ENCODE results near the gene LCMT1. TPM values are rescaled to one million over a fixed set of nuclear protein-coding genes. Genes with fewer than 3 reads are reported as not detected.
A peak's percentile ranks its signal among the peaks of the same experiment; 100 is the strongest.

The LCMT1 gene
- total RNA-seq, 2 experiments from 2014 or later, result 34.7 to 35.3 TPM

DNA sequence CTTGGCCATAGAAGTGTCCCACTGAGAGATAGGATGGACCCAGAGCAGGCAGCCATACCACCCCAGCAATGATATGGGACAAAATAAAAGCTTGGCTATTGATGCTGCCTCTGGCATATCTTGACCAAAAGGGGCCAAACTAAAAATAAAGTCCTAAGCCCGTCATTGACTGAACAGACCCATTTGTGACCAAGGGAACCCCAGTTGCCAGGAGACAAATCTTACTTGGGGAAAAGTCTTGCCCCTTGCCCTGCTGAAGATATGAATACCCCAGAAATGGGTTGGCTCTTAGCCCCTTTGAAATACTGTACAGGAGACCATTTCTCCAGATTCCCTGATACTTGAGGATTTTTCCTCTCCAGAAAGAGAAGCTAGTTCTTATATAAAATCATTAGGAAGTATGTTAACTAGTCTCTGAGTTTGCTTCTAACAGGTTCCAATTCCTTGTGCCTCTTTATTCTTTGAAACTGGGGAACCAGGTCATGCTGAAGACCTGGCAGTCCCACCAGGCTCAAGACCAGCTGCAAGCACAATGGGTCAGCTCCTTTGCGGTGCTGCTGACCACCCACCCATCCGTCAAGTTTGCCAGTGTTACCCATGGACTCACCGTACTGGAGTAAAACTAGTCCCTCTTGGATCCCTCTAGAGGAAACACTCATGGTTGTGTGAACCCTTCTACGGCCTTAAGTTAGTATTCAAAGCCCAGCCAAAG is 31.0 kb upstream of the LCMT1 start:
- CTCF ChIA-PET, result interaction anchor here (1.0 to 1.1 kb wide), 2 partner anchors 9 to 14 kb away, joined by 3 read pairs; no protein-coding TSS in a partner anchor
- H3K27ac Mint-ChIP-seq, result no peak overlapping the region
- no peak for DNase-seq
- intact Hi-C loops (cut with micrococcal nuclease), result no loop called here
- no peaks in the 10 kb centered on the region for H3K9me3 Mint-ChIP-seq
- no peaks in the 10 kb centered on the region for H3K27me3 Mint-ChIP-seq (ENCODE audit: low read depth)
- no peak overlapping the region for H3K4me3 Mint-ChIP-seq
- H3K36me3 Mint-ChIP-seq (ENCODE audit: low read depth), result no peaks in the 10 kb centered on the region
- no peaks in the 10 kb centered on the region for H3K4me1 Mint-ChIP-seq (ENCODE audit: low read depth)

DNA sequence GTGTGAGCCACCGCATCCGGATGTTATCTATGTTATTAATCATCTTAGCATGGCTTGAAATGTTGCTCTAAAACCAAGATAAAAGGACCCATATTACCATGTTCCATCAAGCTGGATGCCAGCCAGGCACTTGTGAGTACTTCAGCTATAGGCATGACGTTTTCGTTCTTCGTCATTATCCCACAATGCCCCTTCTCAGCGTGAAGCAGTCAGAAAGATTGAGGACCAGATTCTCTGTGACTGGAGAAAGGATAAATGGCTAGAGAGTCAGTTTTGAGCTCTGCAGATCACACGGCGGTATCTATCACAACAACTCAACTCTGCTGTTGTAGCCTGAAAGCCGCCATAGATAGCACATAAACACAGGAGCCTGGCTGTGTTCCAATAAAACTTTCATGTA is 29.8 kb upstream of the LCMT1 start:
- CTCF ChIA-PET, result interaction anchor here (1.0 kb wide), 1 partner anchor 13 kb away, joined by 3 read pairs; no protein-coding TSS in a partner anchor
- no peaks in the 10 kb centered on the region for H3K4me1 Mint-ChIP-seq (ENCODE audit: low read depth)
- DNase-seq, result no peak
- H3K27ac Mint-ChIP-seq, result no peak overlapping the region
- no peak overlapping the region for H3K4me3 Mint-ChIP-seq
- no peaks in the 10 kb centered on the region for H3K36me3 Mint-ChIP-seq (ENCODE audit: low read depth)
- intact Hi-C loops (cut with micrococcal nuclease), result no loop called here
- H3K9me3 Mint-ChIP-seq, result no peaks in the 10 kb centered on the region
- no peaks in the 10 kb centered on the region for H3K27me3 Mint-ChIP-seq (ENCODE audit: low read depth)

DNA sequence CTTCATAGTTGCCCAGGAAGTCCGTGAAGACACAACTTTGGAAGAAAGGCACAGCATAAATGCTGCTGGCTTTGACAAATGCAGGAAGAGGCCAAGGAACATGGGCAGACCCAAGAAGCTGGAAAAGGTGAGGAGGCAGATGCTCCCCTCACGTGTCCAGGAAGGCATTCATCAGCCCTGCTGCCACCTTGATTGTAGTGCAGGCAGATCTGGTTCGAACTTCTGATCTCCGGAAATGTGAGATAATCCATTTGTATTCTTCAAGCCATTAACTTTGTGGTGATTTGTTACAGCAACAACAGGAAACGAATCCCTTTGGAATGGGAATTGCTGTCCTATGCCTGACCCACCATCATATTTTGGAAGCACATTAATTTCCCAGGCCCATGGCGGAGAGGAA is 28.5 kb upstream of the LCMT1 start:
- no peaks in the 10 kb centered on the region for H3K36me3 Mint-ChIP-seq (ENCODE audit: low read depth)
- intact Hi-C loops (cut with micrococcal nuclease), result no loop called here
- CTCF ChIA-PET, result no interaction called here
- no peak overlapping the region for H3K27ac Mint-ChIP-seq
- H3K4me1 Mint-ChIP-seq (ENCODE audit: low read depth), result no peaks in the 10 kb centered on the region
- no peak overlapping the region for H3K4me3 Mint-ChIP-seq
- no peaks in the 10 kb centered on the region for H3K9me3 Mint-ChIP-seq
- no peak for DNase-seq
- no peaks in the 10 kb centered on the region for H3K27me3 Mint-ChIP-seq (ENCODE audit: low read depth)

DNA sequence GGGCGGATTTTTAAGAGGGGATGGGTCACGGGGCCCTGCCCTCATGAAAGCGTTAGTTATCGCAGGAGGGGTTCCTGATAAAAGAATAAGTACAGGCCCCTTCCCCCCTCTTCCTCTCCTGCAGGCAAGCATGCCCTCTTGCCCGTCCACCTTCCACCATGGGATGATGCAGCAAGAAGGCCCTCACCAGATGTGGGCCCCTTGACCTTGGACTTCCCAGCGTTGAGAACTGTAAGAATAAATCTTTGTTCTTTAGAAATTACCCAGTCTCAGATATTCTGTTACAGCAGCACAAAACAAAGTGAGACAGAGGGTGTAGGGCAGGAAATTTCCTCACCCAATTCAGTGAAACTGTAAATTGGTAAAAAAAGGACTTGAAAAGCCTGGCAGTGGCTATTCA is 27.8 kb upstream of the LCMT1 start:
- H3K36me3 Mint-ChIP-seq (ENCODE audit: low read depth), result no peaks in the 10 kb centered on the region
- CTCF ChIA-PET, result no interaction called here
- no peaks in the 10 kb centered on the region for H3K9me3 Mint-ChIP-seq
- no peaks in the 10 kb centered on the region for H3K4me1 Mint-ChIP-seq (ENCODE audit: low read depth)
- intact Hi-C loops (cut with micrococcal nuclease), result no loop called here
- H3K27ac Mint-ChIP-seq, result no peak overlapping the region
- no peak for DNase-seq
- no peak overlapping the region for H3K4me3 Mint-ChIP-seq
- no peaks in the 10 kb centered on the region for H3K27me3 Mint-ChIP-seq (ENCODE audit: low read depth)

DNA sequence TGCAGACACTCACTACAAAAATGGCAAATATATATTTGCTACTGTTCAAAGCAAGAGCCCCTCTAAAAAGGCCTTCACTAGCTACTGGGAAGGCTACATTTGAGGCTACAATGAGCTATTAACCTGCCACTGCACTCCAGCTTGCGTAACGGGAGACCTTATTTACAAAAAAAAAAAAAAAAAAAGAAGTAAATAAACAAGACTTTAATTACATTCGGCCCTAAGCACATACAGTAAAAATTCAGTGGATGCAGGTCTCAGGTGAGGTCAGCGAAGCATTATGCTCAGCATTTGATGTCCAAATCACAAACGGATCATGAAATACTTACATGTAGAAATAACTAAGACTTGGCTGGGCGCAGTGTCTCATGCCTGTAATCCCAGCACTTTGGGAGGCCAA is 26.7 kb upstream of the LCMT1 start:
- Mint-ChIP-seq H3K27ac (no peak overlapping the region), H3K9me3 (no peaks in the 10 kb centered on the region)
- CTCF ChIA-PET, result interaction anchor here (0.6 to 0.7 kb wide), 2 partner anchors 16 to 1329 kb away, joined by 3 read pairs; no protein-coding TSS in a partner anchor

DNA sequence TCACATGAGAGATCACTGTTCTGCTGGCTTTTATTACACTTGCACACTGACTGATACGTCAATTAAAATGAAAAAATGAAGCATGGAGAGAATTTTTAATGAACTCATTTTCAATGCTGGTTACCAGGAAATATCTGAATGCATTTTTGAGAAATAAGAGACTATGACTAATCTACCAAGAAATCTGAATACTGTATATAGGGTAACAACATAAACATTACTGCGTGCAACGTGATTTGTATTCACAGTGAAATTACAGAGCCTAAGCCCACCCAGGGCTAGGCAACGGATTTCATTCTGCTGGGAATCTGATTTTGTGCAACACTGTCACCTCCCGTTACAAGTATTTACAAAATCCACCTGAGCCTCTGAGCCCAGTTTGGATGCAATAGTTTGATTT is 23.8 kb upstream of the LCMT1 start:
- H3K4me1 Mint-ChIP-seq (ENCODE audit: low read depth), result peaks cover 12% of the 10 kb centered on the region
- no peak overlapping the region for H3K4me3 Mint-ChIP-seq
- DNase-seq, result no peak
- intact Hi-C loops (cut with micrococcal nuclease), result no loop called here
- peaks cover 2% of the 10 kb centered on the region for H3K36me3 Mint-ChIP-seq (ENCODE audit: low read depth)
- no peaks in the 10 kb centered on the region for H3K27me3 Mint-ChIP-seq (ENCODE audit: low read depth)
- H3K27ac Mint-ChIP-seq, result no peak overlapping the region
- H3K9me3 Mint-ChIP-seq, result no peaks in the 10 kb centered on the region
- CTCF ChIA-PET, result interaction anchor here (0.6 kb wide), 1 partner anchor 572 kb away, joined by 3 read pairs; no protein-coding TSS in a partner anchor

More for the DNA sequence above, 26.7 kb upstream of the LCMT1 start:
- no peaks in the 10 kb centered on the region for H3K27me3 Mint-ChIP-seq (ENCODE audit: low read depth)
- intact Hi-C loops (cut with micrococcal nuclease), result no loop called here
- no peaks in the 10 kb centered on the region for H3K4me1 Mint-ChIP-seq (ENCODE audit: low read depth)
- no peak for DNase-seq
- H3K4me3 Mint-ChIP-seq, result no peak overlapping the region
- no peaks in the 10 kb centered on the region for H3K36me3 Mint-ChIP-seq (ENCODE audit: low read depth)

DNA sequence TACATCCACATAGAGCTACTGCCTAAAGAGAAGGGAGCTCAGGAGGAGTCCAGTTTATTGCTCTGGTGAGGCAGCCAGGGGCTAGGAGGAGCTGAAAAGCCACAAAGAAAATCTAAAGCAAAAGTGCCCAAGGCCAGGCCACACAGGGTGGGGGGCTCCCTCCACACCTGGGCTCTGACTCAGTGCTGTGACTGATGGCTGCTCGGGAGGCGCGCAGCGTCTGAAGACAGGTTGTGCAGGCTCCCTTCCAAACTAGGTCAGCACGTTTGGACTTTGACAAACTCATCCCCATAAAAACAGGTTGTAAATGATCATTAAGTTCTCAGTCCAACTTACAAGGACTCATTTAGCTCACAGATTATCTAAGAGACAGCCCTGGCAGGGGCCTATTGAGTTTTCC is 22.2 kb upstream of the LCMT1 start:
- no peaks in the 10 kb centered on the region for H3K27me3 Mint-ChIP-seq (ENCODE audit: low read depth)
- intact Hi-C loops (cut with micrococcal nuclease), result no loop called here
- no peak overlapping the region for H3K27ac Mint-ChIP-seq
- no peak for DNase-seq
- CTCF ChIA-PET, result interaction anchor here (1.2 to 1.3 kb wide), 3 partner anchors 9 to 136 kb away, joined by 3 to 4 read pairs (median 3); no protein-coding TSS in a partner anchor
- H3K36me3 Mint-ChIP-seq (ENCODE audit: low read depth), result peaks cover 2% of the 10 kb centered on the region
- peaks cover 26% of the 10 kb centered on the region for H3K4me1 Mint-ChIP-seq (ENCODE audit: low read depth)
- no peak overlapping the region for H3K4me3 Mint-ChIP-seq
- H3K9me3 Mint-ChIP-seq, result no peaks in the 10 kb centered on the region

DNA sequence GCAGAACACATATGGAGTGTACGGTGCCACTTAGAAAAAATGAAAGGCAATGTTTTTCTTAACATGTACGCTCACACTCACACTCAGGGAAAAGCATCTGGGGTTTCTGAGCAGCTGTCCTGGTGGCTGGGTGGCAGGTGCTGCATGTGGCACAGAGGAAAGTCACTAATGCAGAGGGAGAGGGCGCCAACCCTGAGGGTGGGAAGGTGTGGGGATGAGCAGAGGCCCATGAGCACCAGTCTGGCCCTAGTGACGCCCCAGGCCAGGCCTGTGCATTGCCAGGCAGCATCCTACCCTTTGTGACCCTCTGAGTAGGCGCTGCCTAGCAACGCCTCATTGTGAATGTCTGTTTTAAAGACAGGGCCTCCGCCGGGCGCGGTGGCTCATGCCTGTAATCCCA is 19.1 kb upstream of the LCMT1 start:
- H3K4me1 Mint-ChIP-seq (ENCODE audit: low read depth), result peaks cover 37% of the 10 kb centered on the region
- no peak overlapping the region for H3K4me3 Mint-ChIP-seq
- no peak for DNase-seq
- peaks cover 2% of the 10 kb centered on the region for H3K36me3 Mint-ChIP-seq (ENCODE audit: low read depth)
- no peaks in the 10 kb centered on the region for H3K9me3 Mint-ChIP-seq
- no peaks in the 10 kb centered on the region for H3K27me3 Mint-ChIP-seq (ENCODE audit: low read depth)
- no peak overlapping the region for H3K27ac Mint-ChIP-seq
- CTCF ChIA-PET, result no interaction called here
- intact Hi-C loops (cut with micrococcal nuclease), result loop anchor here (2.0 kb wide), 2 partner anchors 14 to 26 kb away; no protein-coding TSS in a partner anchor

DNA sequence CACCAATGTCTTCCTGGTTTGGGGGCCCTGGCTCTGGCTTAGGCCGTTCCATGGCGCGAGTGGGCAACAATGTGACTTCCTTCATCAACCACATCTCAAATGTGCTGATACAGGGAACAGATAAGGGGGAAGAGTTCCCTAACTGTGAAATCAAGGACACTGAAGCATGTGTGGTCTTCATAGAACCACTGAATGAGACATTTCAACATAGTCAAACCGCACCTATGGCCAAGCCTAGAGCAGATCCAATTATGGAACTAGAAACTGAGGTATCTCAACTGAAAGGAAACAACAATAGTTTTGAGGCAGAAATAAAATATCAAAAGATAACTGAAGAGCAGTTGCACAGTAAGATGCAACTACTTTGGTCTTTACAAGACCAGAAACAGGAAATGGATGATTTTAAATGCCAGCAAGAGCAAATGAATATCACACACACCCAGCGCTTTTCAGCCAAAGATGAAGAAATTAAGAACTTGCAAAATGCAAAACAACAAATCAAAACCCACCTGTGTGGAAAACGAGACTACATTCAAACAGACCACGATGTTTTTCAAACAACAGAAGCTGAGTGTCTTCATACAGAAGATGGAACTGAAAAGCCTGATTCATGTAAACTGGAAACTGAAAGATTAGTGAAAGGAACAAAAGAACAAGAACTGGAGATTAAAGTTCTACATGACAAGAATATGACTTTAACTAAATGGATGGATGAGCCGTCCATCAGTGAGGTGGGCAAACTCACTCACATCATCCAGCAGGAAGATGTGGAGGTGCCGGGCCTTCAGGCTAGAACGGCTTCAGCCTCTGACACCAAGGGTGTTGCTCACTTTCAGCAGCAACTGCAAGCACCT is 18.1 kb upstream of the LCMT1 start:
- no peaks in the 10 kb centered on the region for H3K27me3 Mint-ChIP-seq (ENCODE audit: low read depth)
- peak overlapping the region; percentile 78 for H3K27ac Mint-ChIP-seq
- intact Hi-C loops (cut with micrococcal nuclease), result loop anchor here (1.0 to 2.0 kb wide), 6 partner anchors 13 to 63 kb away; partner anchors contain the start of gene LCMT1
- CTCF ChIA-PET, result interaction anchor here (0.5 to 1.4 kb wide), 3 partner anchors 13 to 103 kb away, joined by 3 to 6 read pairs (median 5); no protein-coding TSS in a partner anchor
- H3K4me3 Mint-ChIP-seq, result peak overlapping the region; percentile 53
- DNase-seq, result peak; percentile 49
- peaks cover 2% of the 10 kb centered on the region for H3K36me3 Mint-ChIP-seq (ENCODE audit: low read depth)
- peaks cover 37% of the 10 kb centered on the region for H3K4me1 Mint-ChIP-seq (ENCODE audit: low read depth)
- no peaks in the 10 kb centered on the region for H3K9me3 Mint-ChIP-seq

DNA sequence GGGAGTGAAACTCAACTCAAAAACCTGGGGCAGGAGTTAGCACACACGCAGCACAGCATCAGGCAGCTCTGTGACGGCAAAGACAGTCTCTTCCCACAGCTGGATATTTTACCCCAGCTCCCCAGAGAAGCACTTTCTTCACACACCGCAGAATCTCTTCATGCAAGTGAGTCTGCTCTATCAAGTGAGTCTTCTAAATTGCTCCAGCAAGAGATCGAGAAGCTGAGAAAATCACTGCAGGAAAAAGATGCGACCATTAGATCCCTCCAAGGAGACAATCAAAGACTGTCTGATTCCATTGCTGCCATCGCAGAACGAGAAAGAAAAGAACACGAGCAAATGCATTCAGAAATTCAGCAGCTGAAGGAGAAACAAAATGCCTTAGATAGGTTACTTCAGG is 16.9 kb upstream of the LCMT1 start:
- intact Hi-C loops (cut with micrococcal nuclease), result no loop called here
- Mint-ChIP-seq H3K27ac (no peak overlapping the region), H3K9me3 (no peaks in the 10 kb centered on the region), H3K27me3 (ENCODE audit: low read depth) (no peaks in the 10 kb centered on the region), H3K4me3 (no peak overlapping the region), H3K4me1 (ENCODE audit: low read depth) (peaks cover 37% of the 10 kb centered on the region), H3K36me3 (ENCODE audit: low read depth) (peaks cover 2% of the 10 kb centered on the region)
- CTCF ChIA-PET, result interaction anchor here (1.1 to 1.4 kb wide), 2 partner anchors 13 to 38 kb away, joined by 3 to 6 read pairs; no protein-coding TSS in a partner anchor
- no peak for DNase-seq

DNA sequence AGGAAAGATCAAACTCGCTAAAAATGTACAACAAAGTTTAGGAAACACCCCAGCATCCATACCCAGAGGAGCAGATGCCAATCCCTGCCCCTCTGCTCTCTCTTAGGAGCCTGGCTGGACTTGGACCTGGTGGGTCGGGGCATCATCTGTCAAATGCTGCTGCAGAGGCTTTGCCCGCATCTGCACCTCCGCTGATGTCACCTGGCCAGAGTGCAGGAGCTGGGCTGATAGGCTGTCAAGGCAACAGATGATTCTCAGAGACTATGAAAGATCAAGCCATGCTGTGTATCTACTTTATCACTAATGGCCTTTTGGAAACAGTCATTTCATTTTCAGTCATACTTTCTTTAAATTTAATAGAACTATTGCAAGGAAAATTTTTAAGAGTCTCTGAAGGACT is 15.9 kb upstream of the LCMT1 start:
- no peak overlapping the region for H3K4me3 Mint-ChIP-seq
- CTCF ChIA-PET, result no interaction called here
- no peaks in the 10 kb centered on the region for H3K27me3 Mint-ChIP-seq (ENCODE audit: low read depth)
- H3K27ac Mint-ChIP-seq, result no peak overlapping the region
- no peaks in the 10 kb centered on the region for H3K9me3 Mint-ChIP-seq
- H3K36me3 Mint-ChIP-seq (ENCODE audit: low read depth), result peaks cover 2% of the 10 kb centered on the region
- DNase-seq, result no peak
- peaks cover 37% of the 10 kb centered on the region for H3K4me1 Mint-ChIP-seq (ENCODE audit: low read depth)
- intact Hi-C loops (cut with micrococcal nuclease), result no loop called here

DNA sequence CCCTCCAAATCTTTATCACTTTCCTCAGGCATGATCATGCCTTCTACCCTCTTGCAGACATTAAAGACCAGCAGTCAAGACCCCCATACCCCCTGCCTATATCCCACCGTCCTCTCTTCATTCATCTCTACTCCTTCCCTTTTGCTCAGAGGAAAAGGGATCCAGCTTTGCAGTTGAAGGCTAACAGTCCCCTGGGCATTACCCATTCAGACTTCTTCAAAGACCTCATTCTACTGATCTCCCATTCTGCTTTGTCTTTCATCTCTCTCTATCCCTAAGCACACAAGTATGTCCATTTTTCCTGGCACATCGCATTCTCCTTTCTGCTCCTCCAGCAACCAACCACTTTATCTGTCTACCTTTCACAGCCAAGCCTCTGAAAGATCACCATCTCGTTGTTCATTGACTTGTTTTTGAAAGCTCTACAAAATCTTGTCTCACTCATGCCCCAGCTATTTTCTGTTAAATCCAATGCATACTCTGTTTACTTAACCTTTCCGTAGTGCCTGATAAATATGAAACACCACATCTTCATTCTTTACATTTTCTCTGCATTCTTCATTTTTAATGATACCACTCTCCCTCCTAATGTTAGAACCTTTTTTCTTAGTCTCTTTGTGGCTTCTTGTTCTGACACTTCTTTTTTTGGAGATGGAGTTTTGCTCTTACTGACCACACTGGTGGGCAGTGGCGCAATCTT is 14.1 kb upstream of the LCMT1 start:
- Mint-ChIP-seq H3K27ac (no peak overlapping the region), H3K36me3 (ENCODE audit: low read depth) (no peaks in the 10 kb centered on the region), H3K4me1 (ENCODE audit: low read depth) (peaks cover 29% of the 10 kb centered on the region), H3K27me3 (ENCODE audit: low read depth) (no peaks in the 10 kb centered on the region), H3K4me3 (no peak overlapping the region), H3K9me3 (no peaks in the 10 kb centered on the region)
- intact Hi-C loops (cut with micrococcal nuclease), result no loop called here
- no peak for DNase-seq
- CTCF ChIA-PET, result interaction anchor here (0.6 kb wide), 2 partner anchors 22 to 46 kb away, joined by 3 to 4 read pairs; no protein-coding TSS in a partner anchor
